Adrenal gland (tissue), 5 donors: ENCODE results near the gene BCL2L11.

Source experiments
- CTCF ChIP-seq, 6 experiments: fragments of 450-650 bp in 4 of 6; fragments of 200-600 bp in 2 of 6; sonication (generic) in 1 of 6; IDR thresholded peaks; 1 replicate in 5 of 6; 2 replicates in 1 of 6; pipeline versions ENCODE4 v1.5.1 to v1.8.0; 2016 to 2021; ENCODE audit warnings: antibody characterized with exemption in 6 of 6, mild to moderate bottlenecking in 2 of 6, moderate library complexity in 1 of 6
- POLR2A ChIP-seq, 2 donors: fragments of 450-650 bp; IDR thresholded peaks; one replicate each; pipeline ENCODE4 v1.6.1; 2017; ENCODE audit warnings: antibody characterized with exemption in 2 of 2, mild to moderate bottlenecking in 2 of 2, moderate library complexity in 1 of 2
- donor health status: DM: no; HTN: no; CAD: no.

- TF ChIP-seq CTCF (IDR thresholded peaks at IDR 0.05) (no peak), POLR2A (IDR thresholded peaks at IDR 0.05) (no peak)
Observed at GRCh38 chr2:111127351-111127750, 6.6 kb downstream of the BCL2L11 start.
